GM18909 (cell line): ENCODE results near the gene PLP1.

Experiments
- ATAC-seq: cut with Tn5 transposase; IDR thresholded peaks from one replicate; pipeline ENCODE4 v1.9.1; 2021; ENCODE audit warnings: mild to moderate bottlenecking; ENCODE audit not compliant: unreplicated experiment, poor library complexity

The PLP1 gene

GRCh38 chrX:103823591-103823990 lies 47.0 kb downstream of the PLP1 start:
- no peak for ATAC-seq

DNA sequence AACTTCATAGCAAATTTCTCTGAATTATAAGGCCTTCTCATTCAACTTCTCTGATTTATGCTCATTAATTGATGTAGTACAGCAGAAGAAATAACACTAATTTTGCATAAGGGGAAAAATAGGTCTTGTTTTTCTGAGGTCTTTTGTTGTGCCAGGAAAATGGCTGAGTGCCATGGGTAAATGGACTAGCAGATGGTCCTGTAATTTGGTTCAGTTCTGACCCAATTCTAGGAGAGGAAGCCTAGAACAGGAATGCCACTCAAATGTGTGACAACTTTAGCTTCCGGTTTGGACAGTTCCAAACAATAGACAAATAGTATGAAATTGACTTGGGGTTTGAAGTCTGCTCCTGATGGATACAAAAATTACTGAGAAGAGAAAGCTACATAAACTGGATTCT lies 49.2 kb downstream of the PLP1 start:
- no peak for ATAC-seq

DNA sequence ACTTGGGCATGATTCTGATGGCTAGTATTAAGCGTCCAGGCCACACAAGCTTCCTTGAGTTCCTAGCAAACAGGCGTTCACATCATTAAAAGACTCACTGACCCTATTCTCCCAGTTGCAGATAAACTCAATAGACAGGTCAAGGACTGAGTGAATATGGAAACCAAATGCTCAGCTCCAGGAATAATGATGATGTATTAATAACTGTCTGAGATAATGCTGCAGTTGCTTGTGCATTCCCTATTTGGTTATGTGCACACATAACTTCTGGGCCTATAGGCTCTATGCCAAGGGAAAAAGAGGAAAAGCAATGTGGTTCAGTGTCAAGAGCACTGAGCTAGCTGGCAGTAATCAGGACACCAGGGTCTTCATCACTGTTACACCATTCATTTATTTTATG lies 51.9 kb downstream of the PLP1 start:
- ATAC-seq = no peak

GRCh38 chrX:103830848-103831247 lies 54.2 kb downstream of the PLP1 start:
- ATAC-seq = no peak

DNA sequence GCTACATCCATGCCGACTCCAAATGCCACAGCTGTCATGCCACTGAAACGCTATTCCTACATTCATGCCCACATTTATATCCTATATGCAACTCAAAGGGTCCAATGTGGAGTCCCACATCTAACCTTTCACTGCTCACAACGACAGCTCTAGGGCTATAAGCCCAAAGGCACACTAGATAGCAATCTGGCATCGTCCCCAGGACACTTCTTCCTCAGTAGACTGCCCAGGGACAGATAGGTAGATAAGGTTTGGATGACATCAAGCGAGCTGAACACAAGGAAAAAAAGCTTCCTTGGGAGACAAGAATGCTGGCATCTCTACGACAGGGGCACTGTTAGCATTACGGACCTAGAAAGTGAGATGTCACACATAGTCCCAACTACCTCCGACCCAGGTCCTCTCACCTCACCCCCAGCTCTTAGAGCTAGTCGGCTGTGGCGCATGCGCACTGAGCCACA lies 54.7 kb downstream of the PLP1 start:
- peak; percentile 23 for ATAC-seq

DNA sequence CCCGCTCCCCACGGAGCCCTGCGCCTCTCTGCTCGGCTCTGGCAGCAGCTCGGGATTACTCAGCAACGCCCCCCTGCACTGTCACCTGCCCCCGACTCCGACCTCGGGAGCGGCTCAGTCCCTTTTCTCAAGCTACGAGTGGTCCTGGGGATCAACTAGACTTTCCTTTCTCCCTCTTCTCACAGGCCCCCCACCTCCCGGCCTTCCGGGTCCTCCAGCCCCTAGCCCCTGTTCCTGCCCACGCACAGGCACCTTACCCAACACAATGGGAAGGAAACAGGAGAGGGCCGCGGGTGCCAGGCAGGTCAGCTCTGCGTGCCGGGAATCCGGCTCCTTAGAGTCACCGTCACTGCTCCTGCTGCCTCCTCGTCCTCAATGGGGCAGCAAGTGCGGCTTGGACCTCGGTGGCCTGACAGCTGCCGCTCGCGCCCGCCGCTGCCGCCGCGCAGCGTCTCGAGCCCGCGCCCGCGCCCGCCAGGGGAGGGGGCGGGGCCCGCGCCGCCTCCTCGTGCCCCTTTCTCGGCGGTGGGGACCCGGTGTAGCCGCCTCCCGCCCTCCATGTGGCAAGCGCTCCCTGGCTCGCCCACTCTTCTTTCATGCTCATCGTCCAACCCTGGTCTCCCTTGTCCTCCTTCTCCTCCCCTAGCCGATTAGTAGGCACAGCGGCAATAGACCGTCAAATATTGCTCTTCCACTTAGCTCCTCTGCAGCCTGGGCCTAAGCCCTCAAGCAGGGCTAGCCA lies 55.3 kb downstream of the PLP1 start, which contains the start of gene RAB9B:
Gene RAB9B (minus strand): TSS at position 455 of the 742 bp plus-strand sequence. CDS start 6,473 bp downstream, outside the sequence.
- ATAC-seq = peak; percentile 88

DNA sequence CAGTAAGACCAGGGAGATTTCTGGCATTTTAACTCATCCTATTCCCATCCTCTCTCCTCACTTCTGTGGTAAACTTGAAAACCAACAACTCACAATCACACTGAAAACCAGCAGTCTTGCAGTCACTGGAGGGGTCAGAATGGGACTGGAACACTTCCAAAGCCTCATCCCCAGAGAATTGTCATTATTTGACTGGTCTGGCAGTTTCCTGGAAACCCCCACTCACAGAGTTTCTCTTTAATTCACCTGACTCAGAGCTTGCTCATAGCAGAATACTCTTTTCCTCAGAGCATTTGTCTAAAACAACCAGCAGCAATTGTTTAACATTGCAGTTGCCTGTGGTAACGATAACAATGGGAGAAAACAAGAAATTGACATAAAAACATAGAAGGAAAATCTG lies 62.8 kb downstream of the PLP1 start:
- no peak for ATAC-seq
